NK-92 (cell line): ENCODE results near the gene KRT35.

Experiments
- DNase-seq: peaks from one replicate; lab custom pipeline; 2025; ENCODE audit not compliant: unreplicated experiment; lab: John Stamatoyannopoulos, UW

KRT35 gene

GRCh38 chr17:41512546-41513167, 31.7 kb upstream of the KRT35 start:
- no peak for DNase-seq

- no peak for DNase-seq
These were observed 30.8 kb upstream of the KRT35 start for GRCh38 chr17:41511716-41512115.

- no peak for DNase-seq
These were observed 30.2 kb upstream of the KRT35 start for GRCh38 chr17:41511116-41511515.

- no peak for DNase-seq
These were observed 29.5 kb upstream of the KRT35 start for GRCh38 chr17:41510251-41511065.

- no peak for DNase-seq
These were observed 26.4 kb upstream of the KRT35 start for GRCh38 chr17:41507315-41507880.

- no peak for DNase-seq
These were observed 25.1 kb upstream of the KRT35 start for GRCh38 chr17:41505809-41506767.

GRCh38 chr17:41505007-41505808, 24.3 kb upstream of the KRT35 start, which contains the start of gene KRT13:
Gene KRT13, minus strand, starts transcription at chr17:41505612. Its CDS starts 62 bp downstream, at chr17:41505550.
- no peak for DNase-seq

GRCh38 chr17:41504246-41504977, 23.5 kb upstream of the KRT35 start:
- no peak for DNase-seq

- no peak for DNase-seq
These were observed 22.3 kb upstream of the KRT35 start for GRCh38 chr17:41503202-41503601.

GRCh38 chr17:41500131-41500911, 19.4 kb upstream of the KRT35 start:
- DNase-seq, result no peak

GRCh38 chr17:41499714-41500113, 18.8 kb upstream of the KRT35 start:
- DNase-seq, result no peak

- DNase-seq, result no peak
These were observed 17.3 kb upstream of the KRT35 start for GRCh38 chr17:41498276-41498675.

- no peak for DNase-seq
These were observed 16.0 kb upstream of the KRT35 start for GRCh38 chr17:41496803-41497484.

GRCh38 chr17:41494524-41494923, 13.6 kb upstream of the KRT35 start:
- DNase-seq, result no peak

- DNase-seq, result no peak
These were observed 11.8 kb upstream of the KRT35 start for GRCh38 chr17:41492771-41493170.

- DNase-seq, result no peak
These were observed 11.4 kb upstream of the KRT35 start for GRCh38 chr17:41492351-41492750.

GRCh38 chr17:41491476-41491875, 10.5 kb upstream of the KRT35 start:
- DNase-seq, result no peak
